GM23248 (cell line): ENCODE results near the gene ZFHX2.

Experiments
- EZH2 ChIP-seq: fragments of 200-600 bp; sonication (generic); IDR thresholded peaks from 2 replicates; pipeline ENCODE4 v1.6.1; 2018; ENCODE audit warnings: antibody characterized with exemption, mild to moderate bottlenecking; ENCODE audit not compliant: insufficient read depth, poor library complexity, severe bottlenecking
- EZH2phosphoT487 ChIP-seq: fragments of 200-600 bp; sonication (generic); IDR thresholded peaks from 2 replicates; pipeline ENCODE4 v1.6.1; 2018; ENCODE audit warnings: antibody characterized with exemption, moderate library complexity, mild to moderate bottlenecking, low read depth; ENCODE audit not compliant: insufficient read depth

GRCh38 chr14:23600322-23600707 lies 48.8 kb upstream of the ZFHX2 start:
- TF ChIP-seq EZH2 (no peak), EZH2phosphoT487 (no peak)
